ENCODE results near the gene ETAA1.

Gene ETAA1

DNA sequence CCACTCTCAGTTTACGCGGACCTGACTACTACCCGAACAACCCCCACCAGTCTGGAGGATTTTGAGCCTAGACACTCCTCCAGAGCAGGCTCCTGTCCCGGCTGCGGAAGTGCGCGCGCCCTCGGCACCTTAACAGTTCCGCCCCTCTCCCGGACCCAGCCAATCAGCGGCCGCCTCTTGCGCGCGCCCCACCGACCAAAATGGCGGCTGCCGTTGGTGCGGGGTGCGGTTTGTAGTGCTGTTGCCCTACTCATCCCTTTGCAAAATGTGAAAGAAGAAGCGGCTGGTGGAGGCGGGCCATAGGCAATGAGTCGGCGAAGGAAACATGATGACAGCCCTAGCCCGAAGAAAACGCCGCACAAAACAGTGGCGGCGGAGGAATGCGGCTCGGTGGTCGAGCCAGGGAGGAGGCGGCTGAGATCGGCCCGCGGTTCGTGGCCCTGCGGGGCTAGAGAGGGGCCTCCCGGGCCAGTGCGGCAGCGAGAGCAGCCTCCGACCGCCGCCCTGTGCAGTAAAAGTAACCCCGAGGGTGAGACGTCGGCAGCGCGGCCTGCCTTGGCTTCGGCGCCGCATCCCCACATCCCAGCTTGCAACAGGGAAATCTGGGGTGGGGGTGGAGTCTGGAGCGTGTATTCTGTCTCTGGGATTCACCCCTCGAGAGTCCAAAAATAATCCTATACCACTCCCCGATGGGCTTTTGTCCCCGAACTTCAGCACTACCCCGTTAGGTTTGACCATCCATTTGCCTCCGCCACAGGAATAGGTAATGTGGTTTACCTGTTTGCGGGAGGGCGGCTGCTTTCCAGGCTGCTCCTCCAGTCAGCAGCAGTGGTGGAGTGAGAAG lies at the start of gene ETAA1:
ETAA1 (plus strand) TSS at position 191 of the 844 bp plus-strand sequence; CDS start at position 307, 116 bp downstream.
- peak; percentile 83 for DNase-seq (ENCODE audit: low read depth)

DNA sequence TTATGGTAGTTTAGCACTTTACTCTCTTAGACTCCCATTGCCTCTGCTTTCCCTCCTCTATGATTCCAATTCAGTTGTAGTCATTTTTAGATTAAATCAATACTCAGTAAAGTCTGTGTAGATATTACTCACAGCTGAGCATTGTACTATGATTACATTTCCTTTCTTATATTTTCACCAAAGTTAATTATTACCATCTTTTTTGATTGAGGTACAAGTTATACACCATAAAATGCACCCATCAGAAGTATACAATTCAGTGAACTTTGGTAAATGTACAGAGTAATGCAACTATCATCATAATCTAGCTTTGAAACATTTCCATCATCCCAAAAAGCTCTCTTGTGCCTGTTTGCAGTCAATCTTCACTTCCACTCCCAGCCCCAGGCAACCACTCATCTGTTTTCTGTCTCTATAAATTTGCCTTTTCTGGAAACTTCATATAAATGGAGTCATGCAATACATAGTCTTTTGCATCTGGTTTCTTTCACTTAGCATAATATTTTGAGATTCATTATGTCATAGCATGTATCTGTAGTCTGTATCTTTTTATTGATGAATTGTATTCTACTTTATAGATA lies 30.2 kb upstream of the ETAA1 start:
- no peak for DNase-seq (ENCODE audit: low read depth)

DNA sequence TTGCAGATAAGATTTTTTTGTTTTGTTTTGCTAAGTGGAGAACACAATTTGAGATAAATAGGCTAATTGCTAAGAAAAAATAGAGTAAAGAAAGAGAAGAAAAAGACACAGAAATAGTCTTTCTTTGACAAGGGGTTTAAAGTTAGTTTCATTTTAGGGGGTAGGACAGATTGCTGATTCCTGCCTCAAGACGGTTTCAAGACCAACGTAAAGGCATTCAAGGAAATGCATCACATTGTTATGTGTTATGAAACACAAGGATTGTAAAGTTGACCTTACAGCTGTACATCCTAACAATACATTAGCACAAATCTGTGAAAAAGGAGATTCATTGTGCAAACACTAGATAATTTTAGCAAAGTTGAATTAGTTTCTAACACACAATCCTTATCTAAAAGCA lies 22.7 kb upstream of the ETAA1 start:
- no peak for DNase-seq (ENCODE audit: low read depth)

DNA sequence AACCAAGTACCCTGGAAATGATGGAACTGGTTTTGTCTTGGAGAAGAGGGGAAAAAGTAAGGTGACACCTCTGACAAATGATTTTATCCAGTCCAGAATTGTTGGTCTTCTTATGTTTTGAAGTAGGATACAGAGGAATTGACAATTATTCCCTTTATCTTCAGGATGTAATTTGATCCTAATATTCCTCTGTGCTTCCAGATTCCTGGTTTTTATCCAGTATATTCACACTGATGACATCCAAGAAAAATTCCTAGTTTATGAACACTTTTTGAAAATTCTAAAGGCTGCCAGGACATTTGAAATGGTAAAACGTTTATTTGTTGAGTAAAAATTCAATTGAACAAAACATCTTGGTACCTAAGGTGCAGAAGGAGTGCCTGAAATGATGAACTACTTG lies 22.2 kb upstream of the ETAA1 start:
- DNase-seq (ENCODE audit: low read depth) = no peak

DNA sequence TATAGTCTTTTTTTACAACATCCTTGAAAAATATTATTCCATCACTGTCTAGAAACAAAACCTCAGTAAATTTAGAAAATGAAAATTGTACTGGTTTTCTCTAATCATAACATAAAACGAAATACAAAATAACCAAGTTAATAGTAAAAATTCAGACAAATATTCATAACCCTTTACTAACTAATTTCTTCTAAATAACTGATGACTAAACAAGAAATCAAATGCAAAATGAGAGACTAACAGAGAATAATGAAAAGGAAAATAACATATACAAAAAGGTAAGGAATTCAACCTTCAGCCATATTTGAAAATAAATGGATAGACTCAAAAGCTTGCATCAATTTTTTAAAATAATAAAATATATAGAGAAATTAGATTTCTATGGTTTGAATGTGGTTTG lies 18.6 kb upstream of the ETAA1 start:
- DNase-seq (ENCODE audit: low read depth) = no peak

DNA sequence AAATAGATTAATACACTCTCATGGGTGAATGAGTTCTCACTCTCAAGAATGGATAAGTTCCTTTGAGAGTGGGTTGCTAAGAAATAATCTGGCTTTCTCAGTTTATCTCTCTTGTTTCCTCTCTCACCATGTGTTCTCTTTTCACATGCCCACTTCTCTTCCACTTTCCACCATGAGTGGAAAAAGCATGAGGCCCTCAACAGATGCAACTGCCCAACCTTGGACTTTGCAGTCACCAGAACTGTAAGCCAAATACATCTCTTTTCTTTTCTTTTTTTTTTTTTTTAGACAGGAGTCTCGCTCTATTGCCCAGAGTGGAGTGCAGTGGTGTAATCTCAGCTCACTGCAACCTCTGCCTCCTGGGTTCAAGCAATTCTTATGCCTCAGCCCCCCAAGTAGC lies 18.1 kb upstream of the ETAA1 start:
- DNase-seq (ENCODE audit: low read depth) = no peak

DNA sequence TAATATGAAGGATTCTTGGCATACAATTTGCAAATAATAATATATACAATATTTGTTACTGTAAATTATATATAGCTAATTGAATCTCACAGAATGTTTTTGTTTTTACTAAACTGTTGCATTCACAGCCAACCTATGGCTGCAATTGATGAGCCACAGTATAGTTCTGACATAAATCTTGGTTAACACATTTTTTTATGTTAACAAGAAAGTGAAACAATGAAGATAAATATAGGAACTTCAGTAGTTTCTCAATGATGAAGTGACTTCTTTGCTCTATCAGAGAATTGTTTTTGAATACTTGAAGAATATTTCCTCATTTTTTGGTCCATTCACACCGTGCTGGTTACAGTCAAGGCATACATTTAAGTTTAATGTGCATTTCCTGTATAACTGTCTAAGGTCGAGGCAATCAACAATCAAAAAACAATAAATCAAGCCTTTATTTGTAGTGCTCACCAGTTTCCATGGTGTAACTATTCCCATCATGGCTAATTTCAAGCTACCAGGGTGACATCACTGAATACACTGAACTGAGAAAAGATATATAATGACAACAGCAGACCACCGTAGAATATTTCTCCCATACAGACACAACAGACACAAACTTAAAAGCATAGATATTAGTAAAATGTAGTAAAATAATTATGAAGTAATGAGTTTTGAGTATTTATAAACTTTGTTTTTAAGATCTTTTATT lies 12.9 kb upstream of the ETAA1 start:
- DNase-seq (ENCODE audit: low read depth) = no peak

DNA sequence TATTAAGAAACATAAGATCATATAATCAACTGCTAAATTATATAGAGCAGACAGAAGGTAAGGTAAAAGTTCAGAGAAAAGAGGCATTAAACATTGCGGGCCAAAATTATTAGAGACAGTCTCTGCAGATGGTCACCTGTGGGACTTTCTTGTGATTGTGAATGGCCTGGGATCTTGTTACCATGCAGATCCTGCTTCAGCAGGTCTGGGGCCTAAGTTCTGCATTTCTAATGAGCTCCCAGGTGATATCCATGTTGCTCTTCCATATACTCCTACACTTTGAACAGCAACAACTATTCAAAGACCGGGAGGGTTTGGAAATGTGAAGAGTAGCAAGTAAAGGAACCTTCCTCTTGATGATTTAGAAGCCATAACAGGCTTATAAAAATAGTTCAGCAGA lies 8.5 kb upstream of the ETAA1 start:
- no peak for DNase-seq (ENCODE audit: low read depth)

DNA sequence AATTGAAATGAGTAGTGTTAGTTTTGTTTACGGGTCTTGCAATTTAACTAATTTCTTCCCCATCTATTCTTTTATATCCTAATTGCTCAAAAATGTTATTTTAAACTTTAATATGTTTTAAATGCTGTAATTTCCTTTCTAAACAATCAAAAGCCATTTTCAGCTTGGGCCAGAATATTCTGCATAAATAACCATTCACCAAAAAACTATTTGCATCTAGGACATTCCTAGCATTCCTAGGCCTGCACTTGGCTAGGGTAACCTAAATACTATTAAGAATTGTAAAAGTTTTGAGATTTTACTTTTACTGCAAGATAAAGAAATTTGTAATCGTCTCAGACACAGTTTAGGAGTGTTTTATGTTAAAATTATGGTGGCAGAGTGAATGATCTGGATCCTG lies 7.8 kb upstream of the ETAA1 start:
- no peak for DNase-seq (ENCODE audit: low read depth)

DNA sequence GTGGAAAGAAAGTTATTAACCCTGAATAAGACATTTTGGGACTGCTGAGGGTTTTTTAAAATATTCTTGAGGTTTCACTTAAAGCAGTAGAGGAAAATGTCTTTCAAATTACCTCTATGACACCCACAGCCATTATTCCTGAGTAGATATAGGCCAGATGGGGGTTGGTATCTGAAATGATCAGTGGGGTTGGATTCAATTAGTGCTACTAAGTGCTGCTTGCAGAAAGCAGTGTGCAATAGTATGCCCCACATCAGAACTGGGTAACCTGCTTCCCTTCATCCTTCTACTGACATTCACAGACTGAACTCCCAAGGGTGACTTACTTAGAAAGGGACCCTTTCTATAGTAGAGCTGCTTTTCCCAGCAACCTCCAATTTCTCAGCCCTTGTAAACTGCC lies 7.3 kb upstream of the ETAA1 start:
- no peak for DNase-seq (ENCODE audit: low read depth)

DNA sequence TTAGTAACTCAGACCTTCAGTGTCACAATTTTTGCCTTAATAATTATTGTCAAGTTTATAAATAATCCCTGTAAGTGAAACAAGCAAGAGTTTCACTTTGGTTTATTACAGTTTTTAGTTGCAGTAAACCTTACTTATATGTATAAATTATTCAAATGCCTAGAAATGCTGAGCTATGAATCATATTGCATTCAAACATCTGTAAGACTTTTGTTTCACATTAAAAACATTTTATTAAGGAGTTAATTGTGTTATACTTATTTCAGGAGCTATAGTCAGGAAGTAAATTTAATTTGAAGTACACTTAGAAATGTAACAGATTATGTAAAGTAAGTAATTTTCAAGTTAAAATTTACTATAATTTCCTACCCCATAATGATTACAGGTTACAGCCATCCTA lies 3.9 kb upstream of the ETAA1 start:
- DNase-seq (ENCODE audit: low read depth) = no peak

DNA sequence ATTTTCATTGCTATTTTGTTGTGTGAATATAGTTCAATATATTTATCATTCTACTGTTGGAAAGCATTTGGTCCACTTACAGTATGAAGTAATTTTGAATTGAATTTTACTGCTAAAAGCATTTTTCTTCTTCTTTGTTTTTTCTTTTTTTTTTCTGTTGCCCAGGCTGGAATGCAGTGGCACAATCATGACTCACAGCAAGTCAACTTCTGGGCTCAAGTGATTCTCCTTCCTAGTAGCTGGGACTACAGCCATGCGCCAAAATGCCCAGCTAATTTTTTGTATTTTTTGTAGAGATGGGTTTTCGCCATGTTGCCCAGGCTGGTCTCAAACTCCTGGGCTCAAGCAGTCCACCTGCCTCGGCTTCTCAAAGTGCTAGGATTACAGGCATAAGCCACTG lies 2.4 kb upstream of the ETAA1 start:
- no peak for DNase-seq (ENCODE audit: low read depth)

DNA sequence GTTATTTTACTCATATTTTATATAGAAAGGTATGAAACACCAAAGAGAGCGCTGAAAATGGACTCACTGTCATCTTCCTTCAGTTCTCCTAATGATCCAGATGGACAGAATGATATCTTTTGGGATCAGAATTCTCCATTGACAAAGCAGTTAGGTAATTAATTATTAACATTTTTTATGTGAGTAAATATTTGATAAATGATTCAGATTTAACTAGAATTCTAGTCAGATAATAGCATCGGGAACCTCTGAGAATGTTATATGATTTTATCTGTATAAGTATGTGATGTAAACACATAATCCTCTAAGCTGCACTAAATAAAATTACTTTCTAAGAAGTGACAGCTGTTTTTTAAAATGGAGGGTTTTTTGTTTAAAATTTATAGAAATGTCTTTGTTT lies 2.0 kb downstream of the ETAA1 start:
- no peak for DNase-seq (ENCODE audit: low read depth)

DNA sequence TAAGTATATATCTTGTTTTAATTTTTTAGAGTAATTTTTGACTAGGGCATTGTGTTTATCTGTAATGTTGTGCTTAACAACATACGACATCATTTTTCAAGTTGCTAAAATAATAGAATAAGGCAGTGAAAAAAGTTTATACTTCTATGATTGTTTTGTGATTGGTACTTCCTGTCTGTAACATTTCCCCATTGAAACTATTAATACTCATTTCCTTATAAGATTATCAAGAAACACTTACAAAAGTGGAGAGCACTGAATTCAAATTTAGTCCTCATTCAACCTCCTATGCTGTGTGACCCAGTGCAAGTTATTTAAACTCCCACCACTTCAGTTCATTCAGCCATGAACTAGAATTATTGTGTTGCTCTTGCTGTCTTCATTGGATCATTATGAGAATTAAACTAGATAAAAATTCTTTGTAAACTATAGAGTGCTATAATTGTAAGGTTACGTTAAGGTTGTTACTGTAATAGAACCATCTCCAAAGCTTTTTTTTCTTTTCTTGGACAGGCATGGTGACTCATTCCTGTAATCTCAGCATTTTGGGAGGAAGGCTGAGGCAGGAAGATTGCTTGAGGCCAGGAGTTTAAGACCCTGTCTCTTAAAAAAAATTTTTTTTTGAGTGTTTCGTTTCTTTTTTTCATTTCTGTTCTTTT lies 2.8 kb downstream of the ETAA1 start:
- no peak for DNase-seq (ENCODE audit: low read depth)

DNA sequence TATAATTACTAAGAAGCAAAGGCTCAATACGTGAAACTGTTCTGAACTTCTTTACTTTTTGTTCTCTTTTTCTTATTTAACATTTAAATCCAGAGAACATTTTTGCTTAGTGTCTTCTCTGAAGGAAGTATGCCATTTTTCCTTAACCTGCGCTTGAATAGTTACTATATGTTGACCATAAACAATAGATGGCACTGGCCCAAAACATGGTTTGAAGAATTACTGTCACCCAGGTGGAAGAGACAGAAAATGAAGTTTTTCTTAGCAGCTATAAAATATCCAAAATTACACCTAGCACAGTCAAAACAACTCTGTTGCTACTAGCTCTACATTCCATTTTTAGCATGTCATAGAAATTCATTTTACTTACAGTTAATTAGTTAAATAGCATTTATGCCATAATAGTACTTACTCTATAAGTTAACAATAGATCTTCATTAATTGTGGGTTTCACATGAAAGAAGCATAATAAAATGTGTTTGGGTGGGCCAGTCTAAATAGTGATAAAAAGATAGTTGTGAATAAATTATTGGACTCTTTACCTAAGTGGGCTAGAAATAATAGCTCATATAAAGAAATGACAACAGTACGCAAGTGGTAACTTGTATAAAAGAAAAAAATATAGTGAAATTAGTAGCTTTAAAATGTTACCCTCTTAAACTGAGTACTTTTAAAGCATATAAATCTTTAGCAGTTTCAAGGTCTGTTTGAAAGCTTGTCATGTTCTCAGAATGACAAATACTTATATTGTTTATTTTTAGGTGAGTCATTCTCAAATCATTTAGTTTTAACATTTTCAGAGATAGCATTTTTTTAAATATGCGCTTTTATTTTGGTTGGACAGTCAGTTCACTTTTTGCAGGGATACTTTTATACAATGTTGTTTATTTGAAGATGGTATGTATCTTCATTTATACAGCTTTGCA lies 3.7 kb downstream of the ETAA1 start:
- DNase-seq (ENCODE audit: low read depth) = no peak

DNA sequence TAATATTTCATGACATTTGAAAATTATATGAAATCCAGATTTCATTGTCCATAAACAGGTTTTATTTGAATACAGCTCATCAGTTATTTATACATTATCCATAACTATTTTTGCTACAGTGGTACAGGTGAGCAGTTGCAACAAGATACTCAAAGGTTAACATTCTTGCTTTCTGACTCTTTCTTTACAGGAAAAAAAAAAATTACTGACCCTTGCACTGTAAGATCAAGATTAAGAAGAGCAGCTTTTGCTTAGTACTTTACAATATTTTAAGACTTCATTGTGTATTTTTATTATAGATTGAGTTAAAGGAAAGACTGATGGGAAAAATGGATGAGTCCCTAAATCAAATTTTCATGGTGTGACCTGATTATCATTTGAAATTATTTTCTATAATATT lies 11.2 kb downstream of the ETAA1 start:
- no peak for DNase-seq (ENCODE audit: low read depth)

DNA sequence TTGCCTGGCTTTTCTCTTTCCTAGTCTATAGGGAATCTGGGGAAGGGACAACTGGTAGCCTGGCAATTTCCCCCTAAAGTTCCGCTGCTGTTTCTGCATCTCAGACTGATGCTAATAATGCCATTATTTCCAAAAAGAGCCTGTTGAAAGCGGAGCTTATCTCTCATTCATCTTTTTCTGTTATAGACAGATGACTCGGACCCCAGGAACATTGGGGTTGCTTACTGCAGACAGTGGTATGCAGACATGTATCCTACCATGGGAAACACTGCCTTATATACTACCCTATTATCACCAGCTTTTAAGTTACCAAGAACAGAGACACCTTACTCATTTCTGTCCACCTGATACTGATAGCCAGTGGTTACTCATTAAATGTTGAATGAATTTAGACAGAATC lies 15.3 kb downstream of the ETAA1 start:
- no peak for DNase-seq (ENCODE audit: low read depth)

DNA sequence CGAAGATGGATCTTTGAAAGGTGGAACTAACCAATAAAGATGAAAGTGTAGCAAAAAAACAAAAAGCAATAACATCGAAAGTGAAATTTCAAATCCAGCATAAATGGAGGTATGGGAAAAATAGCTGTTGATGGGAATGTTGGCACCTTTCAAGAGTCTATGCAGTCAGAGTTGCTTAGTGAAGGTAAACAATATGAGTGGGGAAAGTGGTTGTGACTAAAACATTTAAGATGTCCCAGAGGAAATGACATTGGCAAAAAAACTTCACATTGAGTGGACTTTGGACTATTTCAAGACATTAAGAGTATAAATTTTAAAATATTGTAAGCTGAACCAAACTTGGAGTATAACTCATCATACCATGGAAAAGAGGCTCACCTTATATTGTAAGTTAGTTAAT lies 17.7 kb downstream of the ETAA1 start:
- DNase-seq (ENCODE audit: low read depth) = no peak

DNA sequence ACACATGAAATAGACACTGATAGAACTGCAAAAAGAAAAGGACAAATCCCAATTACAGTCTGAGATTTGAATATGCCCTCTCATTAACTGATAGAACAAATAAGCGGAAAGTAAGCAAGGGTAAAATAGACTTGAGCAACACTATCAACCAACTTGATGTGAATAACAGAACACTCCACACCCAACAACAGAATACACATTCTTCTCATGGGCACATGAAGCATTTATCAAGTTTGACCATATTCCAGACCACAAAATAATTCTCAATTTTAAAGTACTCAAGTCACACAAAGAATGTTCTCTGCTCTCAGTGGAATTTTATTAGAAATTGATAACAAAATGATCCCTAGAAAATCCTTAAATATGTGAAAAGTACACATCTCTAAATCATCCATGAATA lies 19.0 kb downstream of the ETAA1 start:
- no peak for DNase-seq (ENCODE audit: low read depth)

DNA sequence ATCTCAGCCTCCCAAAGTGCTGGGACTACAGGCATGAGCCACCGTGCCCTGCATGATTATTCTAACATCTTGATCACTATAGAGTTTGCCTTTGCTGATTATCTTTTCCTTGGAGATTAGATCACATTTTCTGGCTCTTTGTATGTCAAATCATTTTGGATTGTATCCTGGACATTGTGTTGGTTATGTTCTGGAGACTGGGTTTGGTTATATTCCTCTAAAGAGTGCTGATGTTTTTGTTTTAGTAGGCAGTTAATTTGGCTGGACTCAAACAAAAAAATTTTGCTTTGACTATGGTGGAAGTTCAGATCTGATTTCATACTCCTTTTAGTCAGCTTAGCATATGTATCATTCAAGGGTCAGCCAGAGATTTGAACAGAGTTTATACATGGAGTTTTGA lies 26.4 kb downstream of the ETAA1 start:
- DNase-seq (ENCODE audit: low read depth) = no peak

DNA sequence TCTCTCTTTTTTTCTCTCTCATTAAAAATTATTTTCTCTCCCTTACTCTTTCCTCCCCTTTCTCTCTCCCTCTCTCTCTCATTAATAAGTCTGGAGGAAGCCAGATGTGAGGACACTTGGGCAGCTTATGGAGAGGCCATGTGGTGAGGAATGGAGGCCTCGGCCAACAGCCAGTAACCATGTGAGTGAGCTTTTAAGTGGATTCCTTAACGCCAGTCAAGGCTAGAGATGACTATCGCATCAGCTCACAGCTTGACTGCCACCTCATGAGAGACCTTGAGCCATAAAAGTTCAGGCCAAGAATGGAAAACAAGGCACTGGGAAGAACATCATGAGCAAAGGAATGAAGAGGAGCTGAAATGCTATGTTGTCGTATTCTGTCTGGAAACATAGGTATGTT lies 39.1 kb downstream of the ETAA1 start:
- DNase-seq (ENCODE audit: low read depth) = no peak

DNA sequence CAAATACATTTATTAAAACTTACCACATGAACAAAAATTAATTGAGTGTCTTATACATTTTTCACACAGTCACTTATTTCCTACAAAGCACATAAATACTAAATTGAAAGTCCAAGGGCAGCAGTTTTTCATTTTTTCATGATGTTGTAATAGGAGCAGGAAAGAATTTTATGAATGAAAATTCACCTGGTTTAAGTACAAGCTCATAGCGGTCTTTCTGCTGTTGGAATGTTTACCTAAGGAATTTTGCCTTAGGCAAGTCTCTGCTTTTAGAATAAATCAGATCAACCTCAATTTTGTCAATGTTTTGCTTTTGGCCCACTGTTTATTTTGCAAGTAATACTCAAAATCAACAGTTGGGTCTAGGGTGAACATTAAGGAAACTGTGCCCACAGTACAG lies 40.0 kb downstream of the ETAA1 start:
- DNase-seq (ENCODE audit: low read depth) = no peak

All from stimulated activated CD8-positive, alpha-beta memory T cell treated with anti-CD3 and anti-CD28 coated beads, Interleukin-12 subunit alpha, Interleukin-12 subunit beta, amount 100 ng/mL, for 4 hours (primary cell).